ENCODE data around the gene TTBK1.

TTBK1 gene

GRCh38 chr6:43242908-43243663, at the start of gene TTBK1:
TTBK1 (plus strand) TSS chr6:43243481; CDS start chr6:43246661, 3,180 bp downstream.
- peak; percentile 29 for DNase-seq

DNA sequence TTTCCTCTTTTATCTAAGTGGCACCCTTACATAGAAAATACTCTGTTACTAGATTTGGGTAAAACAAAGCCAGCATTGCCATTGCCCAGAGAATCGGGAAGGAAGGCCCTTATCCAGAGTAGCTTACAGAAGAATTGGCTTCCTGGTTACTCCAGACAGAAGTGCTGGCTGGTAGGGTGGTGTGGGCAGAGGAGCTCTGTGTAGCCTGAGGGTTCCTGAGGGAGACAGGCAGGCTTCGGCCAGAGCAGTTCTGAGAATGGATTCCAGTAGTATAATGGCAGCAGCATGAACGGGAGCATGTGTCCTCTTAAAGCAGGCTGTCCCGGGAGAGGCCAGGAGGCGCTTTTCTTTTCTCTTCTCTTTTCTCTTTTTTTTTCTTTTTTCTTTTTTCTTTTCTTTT, 49.4 kb upstream of the TTBK1 start:
- no peak for DNase-seq

GRCh38 chr6:43196337-43196736, 46.9 kb upstream of the TTBK1 start:
- DNase-seq: no peak

DNA sequence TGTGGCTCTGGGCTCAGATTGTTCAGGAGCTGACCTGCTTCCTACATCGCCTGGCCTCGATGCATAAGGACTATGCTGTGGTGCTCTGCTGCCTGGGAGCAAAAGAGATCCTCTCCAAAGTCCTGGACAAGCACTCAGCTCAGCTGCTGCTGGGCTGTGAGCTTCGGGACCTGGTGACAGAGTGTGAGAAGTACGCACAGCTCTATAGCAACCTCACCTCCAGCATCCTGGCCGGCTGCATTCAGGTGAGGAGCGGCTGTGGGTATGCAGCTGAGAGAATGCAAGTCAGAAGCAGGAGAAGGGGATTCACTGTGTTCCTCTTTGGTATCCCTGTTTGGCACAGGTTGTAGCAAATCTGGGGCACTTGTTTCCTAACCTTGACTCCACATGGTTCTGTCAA, 43.4 kb upstream of the TTBK1 start:
- DNase-seq: no peak

DNA sequence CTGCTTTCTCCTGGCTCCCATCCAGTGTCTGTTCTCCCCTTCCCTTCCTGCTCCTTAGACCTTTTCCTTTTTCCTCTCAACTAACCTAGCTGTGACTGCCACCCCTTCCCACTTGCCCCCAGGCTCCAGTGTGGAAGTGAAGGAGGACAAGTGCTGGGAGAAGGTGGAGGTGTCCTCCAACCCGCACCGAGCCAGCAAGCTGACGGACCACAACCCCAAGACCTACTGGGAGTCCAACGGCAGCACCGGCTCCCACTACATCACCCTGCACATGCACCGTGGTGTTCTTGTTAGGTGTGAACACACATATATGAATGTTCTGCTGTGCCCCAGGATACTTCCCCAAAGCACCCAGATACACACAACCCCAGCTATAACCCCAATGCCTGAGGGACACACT, 42.7 kb upstream of the TTBK1 start:
- DNase-seq: no peak

GRCh38 chr6:43202451-43202850, 40.8 kb upstream of the TTBK1 start:
- DNase-seq: no peak

GRCh38 chr6:43203029-43203717, 40.1 kb upstream of the TTBK1 start:
- no peak for DNase-seq

DNA sequence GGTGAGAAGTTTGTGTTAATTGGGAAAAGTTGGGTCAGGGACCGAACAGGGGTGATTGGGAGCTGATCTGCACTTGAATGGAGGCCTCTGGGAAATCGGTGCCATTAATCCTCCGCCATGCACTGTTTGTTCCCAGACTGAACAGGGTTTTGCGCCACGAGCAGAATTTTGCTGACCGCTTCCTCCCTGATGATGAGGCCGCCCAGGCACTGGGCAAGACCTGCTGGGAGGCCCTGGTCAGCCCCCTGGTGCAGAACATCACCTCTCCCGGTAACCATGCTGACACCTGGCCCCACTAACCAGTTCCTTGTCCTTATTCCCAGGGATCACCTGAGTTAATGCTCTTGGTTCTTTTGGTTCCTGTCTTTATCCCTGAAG, 39.6 kb upstream of the TTBK1 start:
- no peak for DNase-seq

GRCh38 chr6:43204271-43205105, 38.8 kb upstream of the TTBK1 start:
- DNase-seq: no peak

DNA sequence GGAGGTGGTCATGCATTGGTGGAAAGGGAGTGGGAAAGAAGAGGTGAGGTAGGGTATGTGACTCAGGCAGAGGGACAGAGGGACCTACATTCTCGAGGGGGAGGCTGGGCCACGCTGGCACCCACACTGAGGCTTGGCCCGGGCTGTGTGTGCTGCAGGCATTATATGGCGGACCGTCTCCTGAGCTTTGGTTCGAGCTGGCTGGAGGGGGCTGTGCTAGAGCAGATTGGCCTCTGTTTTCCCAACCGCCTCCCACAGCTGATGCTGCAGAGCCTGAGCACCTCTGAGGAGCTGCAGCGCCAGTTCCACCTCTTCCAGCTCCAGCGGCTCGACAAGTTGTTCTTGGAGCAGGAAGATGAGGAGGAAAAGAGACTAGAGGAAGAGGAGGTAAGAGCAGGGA, 37.4 kb upstream of the TTBK1 start:
- DNase-seq: no peak

GRCh38 chr6:43207286-43207685, 36.0 kb upstream of the TTBK1 start:
- DNase-seq: no peak

GRCh38 chr6:43211955-43212354, 31.3 kb upstream of the TTBK1 start:
- no peak for DNase-seq

- DNase-seq: no peak
Measured at GRCh38 chr6:43213431-43213830, 29.9 kb upstream of the TTBK1 start.

- DNase-seq: no peak
Measured at GRCh38 chr6:43215066-43215465, 28.2 kb upstream of the TTBK1 start.

- DNase-seq: no peak
Measured at GRCh38 chr6:43216200-43216599, 27.1 kb upstream of the TTBK1 start.

- DNase-seq: no peak
Measured at GRCh38 chr6:43217351-43217750, 25.9 kb upstream of the TTBK1 start.

- DNase-seq: no peak
Measured at GRCh38 chr6:43219119-43219518, 24.2 kb upstream of the TTBK1 start.

DNA sequence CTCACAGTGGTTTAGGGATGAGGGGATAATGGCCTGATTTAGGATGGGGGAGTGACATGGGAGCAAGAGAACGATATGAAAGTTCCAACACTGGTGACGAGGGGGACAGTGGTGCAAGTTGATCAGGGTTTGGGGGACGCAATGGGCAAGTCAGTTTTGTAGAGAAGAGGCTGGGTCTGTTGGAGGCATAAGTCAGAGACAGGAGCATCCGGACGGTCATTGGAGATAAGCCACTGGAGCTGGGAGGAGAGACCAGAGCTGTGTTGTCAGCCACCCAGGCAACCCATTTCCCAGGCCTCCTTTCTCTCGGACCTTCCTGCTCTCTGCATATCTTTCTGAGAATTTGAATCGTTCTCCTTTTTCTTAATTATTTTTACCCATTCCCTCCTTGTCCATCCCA, 23.5 kb upstream of the TTBK1 start:
- DNase-seq: no peak

DNA sequence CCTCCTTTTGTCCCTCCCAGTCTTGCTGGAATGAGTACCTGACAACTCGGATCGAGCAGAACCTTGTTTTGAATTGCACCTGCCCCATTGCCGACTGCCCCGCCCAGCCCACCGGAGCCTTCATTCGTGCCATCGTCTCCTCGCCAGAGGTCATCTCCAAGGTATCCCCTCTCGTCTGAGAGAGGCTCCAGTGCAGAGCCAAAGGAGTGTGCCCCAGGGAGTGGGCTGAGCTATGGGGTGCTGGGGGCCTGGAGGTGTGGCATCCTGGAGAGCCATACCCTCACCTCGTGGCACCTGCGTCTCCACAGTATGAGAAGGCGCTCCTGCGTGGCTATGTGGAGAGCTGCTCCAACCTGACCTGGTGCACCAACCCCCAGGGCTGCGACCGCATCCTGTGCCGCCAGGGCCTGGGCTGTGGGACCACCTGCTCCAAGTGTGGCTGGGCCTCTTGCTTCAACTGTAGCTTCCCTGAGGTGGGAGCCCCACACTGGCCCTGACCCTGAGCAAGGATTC, 22.8 kb upstream of the TTBK1 start:
- no peak for DNase-seq

GRCh38 chr6:43221046-43221972, 22.0 kb upstream of the TTBK1 start:
- DNase-seq: no peak

DNA sequence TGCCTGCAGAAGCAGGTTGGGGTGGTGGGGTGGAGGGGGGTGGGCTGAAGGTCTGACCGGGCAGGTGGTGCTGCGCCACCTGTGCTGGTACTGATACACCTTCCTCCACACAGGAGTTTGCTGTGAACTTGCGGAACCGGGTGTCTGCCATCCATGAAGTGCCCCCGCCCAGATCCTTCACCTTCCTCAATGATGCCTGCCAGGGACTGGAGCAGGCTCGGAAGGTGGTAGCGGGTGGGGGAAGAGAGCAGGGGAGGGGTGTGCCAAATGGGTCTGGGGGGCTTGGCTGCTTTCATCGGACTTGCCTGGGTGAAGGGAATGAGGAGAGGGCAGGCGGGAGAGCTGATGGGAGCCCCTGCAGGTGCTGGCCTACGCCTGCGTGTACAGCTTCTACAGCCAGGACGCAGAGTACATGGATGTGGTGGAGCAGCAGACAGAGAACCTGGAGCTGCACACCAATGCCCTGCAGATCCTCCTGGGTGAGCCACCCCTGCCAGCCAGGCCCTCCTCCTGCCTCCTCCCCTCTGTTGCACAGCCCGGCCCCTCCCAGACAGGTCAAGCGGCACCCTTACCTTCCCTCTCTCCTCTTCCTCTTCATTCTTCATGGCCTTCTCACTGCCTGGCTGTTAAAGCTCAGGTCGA, 20.7 kb upstream of the TTBK1 start:
- no peak for DNase-seq

- DNase-seq: no peak
Measured at GRCh38 chr6:43223175-43223574, 20.1 kb upstream of the TTBK1 start.
